Erythroblast (primary cell): Measurements from ENCODE around the gene ZNF592.

Source experiments
- DNase-seq, 2 experiments: peaks; one replicate each; lab custom pipeline; 2025; lab: John Stamatoyannopoulos, UW
- GATA1 ChIP-seq: IDR thresholded peaks from 2 replicates; pipeline ENCODE4 v1.6.1; 2011; ENCODE audit warnings: low read depth, mild to moderate bottlenecking, control low read depth, low read length, moderate library complexity
- POLR2A ChIP-seq: IDR thresholded peaks from 2 replicates; pipeline ENCODE4 v1.6.1; 2011; ENCODE audit warnings: mild to moderate bottlenecking, low read length

The ZNF592 gene

GRCh38 chr15:84844964-84845363 is 96.6 kb downstream of the ZNF592 start:
- no peak for DNase-seq
- no peak for TF ChIP-seq GATA1
- no peak for TF ChIP-seq POLR2A

DNA sequence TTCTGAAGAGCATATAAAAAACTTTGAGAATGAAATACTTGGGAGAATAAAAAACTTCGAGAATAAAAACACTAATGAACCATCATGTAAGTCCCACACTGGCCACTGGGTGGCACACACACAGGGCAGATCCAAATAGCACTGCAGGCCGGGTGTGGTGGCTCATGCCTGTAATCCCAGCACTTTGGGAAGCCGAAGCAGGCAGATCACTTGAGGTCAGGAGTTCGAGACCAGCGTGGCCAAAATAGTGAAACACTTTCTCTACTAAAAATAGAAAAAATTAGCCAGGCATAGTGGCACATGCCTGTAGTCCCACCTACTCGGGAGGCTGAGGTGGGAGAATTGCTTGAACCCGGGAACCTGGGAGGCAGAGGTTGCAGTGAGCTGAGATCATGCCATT is 97.2 kb downstream of the ZNF592 start:
- peak; percentile 48 to 62 for DNase-seq

- DNase-seq, result no peak
- TF ChIP-seq POLR2A, result no peak
- TF ChIP-seq GATA1, result no peak
These were observed 97.9 kb downstream of the ZNF592 start for GRCh38 chr15:84846269-84846668.

DNA sequence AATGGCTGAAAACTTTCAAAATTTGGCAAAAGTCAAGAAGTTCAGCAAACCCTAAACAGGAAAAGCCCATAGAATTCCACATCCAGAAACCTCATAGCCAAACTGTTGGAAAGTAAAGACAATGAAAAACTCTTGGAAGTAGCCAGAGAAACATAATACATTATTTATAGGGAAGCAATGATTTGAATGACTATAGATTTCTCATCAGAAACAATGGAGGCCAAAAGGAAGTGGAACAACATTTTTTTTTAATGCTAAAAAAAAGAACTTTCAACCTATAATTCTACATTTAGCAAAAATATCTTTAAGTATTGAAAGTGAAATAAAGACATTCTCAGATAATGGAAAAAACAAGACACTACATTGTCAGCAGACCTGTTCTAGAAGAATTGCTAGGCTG is 99.0 kb downstream of the ZNF592 start:
- no peak for DNase-seq
- no peak for TF ChIP-seq GATA1
- no peak for TF ChIP-seq POLR2A

- TF ChIP-seq GATA1 (no peak), POLR2A (no peak)
These were observed 103.8 kb downstream of the ZNF592 start for GRCh38 chr15:84852212-84852611.

GRCh38 chr15:84855136-84855535 is 106.7 kb downstream of the ZNF592 start:
- TF ChIP-seq GATA1 (no peak), POLR2A (no peak)
- DNase-seq, result no peak

More at GRCh38 chr15:84852212-84852611, 103.8 kb downstream of the ZNF592 start:
- DNase-seq, result no peak

DNA sequence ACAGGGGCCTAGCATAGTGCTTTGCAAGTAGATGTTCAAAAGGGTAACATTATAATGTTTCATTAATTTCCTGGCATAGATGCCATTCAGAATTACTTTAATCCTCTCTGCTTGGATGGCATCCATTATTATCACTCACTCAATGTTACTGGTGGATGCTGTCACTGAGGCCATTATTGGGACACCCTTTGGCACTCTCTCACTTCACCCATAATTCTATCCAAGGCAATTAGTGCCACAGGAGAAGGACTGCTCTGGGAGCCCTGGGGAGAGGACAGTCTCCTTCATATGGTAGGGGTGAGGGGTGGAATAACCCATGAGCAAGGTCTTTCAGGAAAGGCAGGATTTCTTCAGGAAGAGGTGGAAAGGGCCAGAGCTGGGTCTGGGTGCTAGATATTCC is 107.4 kb downstream of the ZNF592 start:
- DNase-seq, result no peak
- no peak for TF ChIP-seq POLR2A
- TF ChIP-seq GATA1, result no peak
